Vagina (tissue), 2 donors: ENCODE data around the gene ZSWIM4.
A peak's percentile ranks its signal among the peaks of the same experiment; 100 is the strongest.

Experiments used
- POLR2AphosphoS5 ChIP-seq, 2 donors: sonication (generic); formaldehyde crosslinking; IDR thresholded peaks; one replicate each; pipeline ENCODE4 v1.9.0; 2017; ENCODE audit warnings: antibody characterized with exemption in 2 of 2, mild to moderate bottlenecking in 2 of 2, low read depth in 1 of 2; ENCODE audit not compliant: insufficient read depth in 1 of 2
- TF ChIP-seq, protein P1 (sequence below), 3 experiments: fragments of 450-650 bp in 2 of 3; fragments of 200-600 bp in 1 of 3; sonication (generic) in 1 of 3; IDR thresholded peaks; one replicate each; pipeline ENCODE4 v1.5.1; 2017 to 2019; ENCODE audit warnings: antibody characterized with exemption in 3 of 3, mild to moderate bottlenecking in 2 of 3, moderate library complexity in 2 of 3

DNA sequence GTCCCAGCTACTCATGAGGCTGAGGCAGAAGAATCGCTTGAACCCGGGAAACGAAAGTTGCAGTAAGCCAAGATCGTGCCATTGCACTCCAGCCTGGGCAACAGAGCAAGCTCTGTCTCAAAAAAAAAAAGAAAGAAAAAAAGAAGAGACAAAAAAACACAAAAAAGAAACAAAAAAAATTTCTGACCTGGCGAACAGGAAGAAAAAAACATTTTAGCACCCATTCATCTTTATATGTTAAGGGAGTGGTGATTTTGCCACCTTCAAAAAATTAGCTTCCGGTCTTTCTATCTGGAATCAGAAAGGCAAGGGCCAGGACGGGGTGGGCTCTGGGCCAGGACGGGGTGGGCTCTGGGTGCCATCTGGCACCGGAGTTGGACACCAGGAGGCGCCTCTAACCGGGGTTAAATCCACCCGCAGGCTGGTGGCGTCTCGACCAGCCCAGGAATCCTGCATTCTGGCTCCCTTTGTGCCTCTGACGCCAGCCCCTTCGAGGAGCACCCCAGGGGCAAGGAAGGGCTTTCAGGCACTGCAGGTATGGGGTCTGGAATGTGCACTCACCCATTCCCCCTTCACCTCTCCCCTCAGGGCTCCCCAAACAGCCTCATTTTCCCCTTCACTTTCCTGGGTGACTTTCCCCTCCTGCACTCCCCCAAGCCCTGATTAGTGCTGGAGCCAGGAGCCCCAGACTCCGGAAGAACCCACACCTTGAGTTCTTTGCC is 10.4 kb upstream of the ZSWIM4 start:
- TF ChIP-seq POLR2AphosphoS5 (IDR thresholded peaks at IDR 0.05; ENCODE audit: insufficient read depth in 1 of 2, low read depth in 1 of 2), result peak; percentile 20 to 39
- TF ChIP-seq, protein P1, sequence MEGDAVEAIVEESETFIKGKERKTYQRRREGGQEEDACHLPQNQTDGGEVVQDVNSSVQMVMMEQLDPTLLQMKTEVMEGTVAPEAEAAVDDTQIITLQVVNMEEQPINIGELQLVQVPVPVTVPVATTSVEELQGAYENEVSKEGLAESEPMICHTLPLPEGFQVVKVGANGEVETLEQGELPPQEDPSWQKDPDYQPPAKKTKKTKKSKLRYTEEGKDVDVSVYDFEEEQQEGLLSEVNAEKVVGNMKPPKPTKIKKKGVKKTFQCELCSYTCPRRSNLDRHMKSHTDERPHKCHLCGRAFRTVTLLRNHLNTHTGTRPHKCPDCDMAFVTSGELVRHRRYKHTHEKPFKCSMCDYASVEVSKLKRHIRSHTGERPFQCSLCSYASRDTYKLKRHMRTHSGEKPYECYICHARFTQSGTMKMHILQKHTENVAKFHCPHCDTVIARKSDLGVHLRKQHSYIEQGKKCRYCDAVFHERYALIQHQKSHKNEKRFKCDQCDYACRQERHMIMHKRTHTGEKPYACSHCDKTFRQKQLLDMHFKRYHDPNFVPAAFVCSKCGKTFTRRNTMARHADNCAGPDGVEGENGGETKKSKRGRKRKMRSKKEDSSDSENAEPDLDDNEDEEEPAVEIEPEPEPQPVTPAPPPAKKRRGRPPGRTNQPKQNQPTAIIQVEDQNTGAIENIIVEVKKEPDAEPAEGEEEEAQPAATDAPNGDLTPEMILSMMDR (IDR thresholded peaks at IDR 0.05), result peak; percentile 38 to 54 (median 52)
